GM20000 (cell line): ENCODE measurements around the gene PELI2.

ENCODE experiments used
- DNase-seq: peaks from one replicate; pipeline ENCODE4 v3.0.0; 2012; ENCODE audit warnings: low spot score
- CTCF ChIP-seq: IDR thresholded peaks from 2 replicates; pipeline ENCODE4 v1.5.1; 2012; ENCODE audit warnings: mild to moderate bottlenecking, control low read depth; ENCODE audit errors: extremely low read depth, missing control alignments

PELI2 gene

GRCh38 chr14:56202256-56202655, 84.0 kb downstream of the PELI2 start:
- no peak for TF ChIP-seq CTCF
- peak; percentile 30 for DNase-seq

GRCh38 chr14:56205881-56206280, 87.7 kb downstream of the PELI2 start:
- DNase-seq = no peak
- TF ChIP-seq CTCF = no peak

GRCh38 chr14:56206596-56206995, 88.4 kb downstream of the PELI2 start:
- no peak for TF ChIP-seq CTCF

GRCh38 chr14:56207626-56208292, 89.5 kb downstream of the PELI2 start:
- DNase-seq = no peak
- TF ChIP-seq CTCF = no peak

More at GRCh38 chr14:56206596-56206995, 88.4 kb downstream of the PELI2 start:
- DNase-seq = no peak

- DNase-seq = no peak
- TF ChIP-seq CTCF = no peak
These were observed 90.3 kb downstream of the PELI2 start for GRCh38 chr14:56208520-56208919.

GRCh38 chr14:56210571-56210970, 92.4 kb downstream of the PELI2 start:
- no peak for DNase-seq
- TF ChIP-seq CTCF = no peak

- TF ChIP-seq CTCF = no peak
- DNase-seq = no peak
These were observed 92.9 kb downstream of the PELI2 start for GRCh38 chr14:56211084-56211483.
